Measurements from ENCODE around the gene PTPRN2. TPM values are rescaled to one million over a fixed set of nuclear protein-coding genes. Genes with fewer than 3 reads are reported as not detected.

Gene PTPRN2
- total RNA-seq, 2 experiments from 2014 or later = 0.46 to 0.51 TPM

GRCh38 chr7:157609516-157609915 is 978.1 kb downstream of the PTPRN2 start:
- Mint-ChIP-seq H3K4me3 (no peak overlapping the region), H3K27me3 (no peaks in the 10 kb centered on the region), H3K9me3 (ENCODE audit: low read depth) (no peaks in the 10 kb centered on the region), H3K4me1 (peaks cover 12% of the 10 kb centered on the region), H3K36me3 (ENCODE audit: low read depth) (no peaks in the 10 kb centered on the region), H3K27ac (no peak overlapping the region)
- intact Hi-C loops (cut with DNase I, micrococcal nuclease) = no loop called here
- ChIA-PET CTCF (no interaction called here), POLR2A (no interaction called here)
- ATAC-seq (no peak), DNase-seq (no peak)

GRCh38 chr7:157607218-157607617 is 980.4 kb downstream of the PTPRN2 start:
- CTCF ChIA-PET = no interaction called here
- Mint-ChIP-seq H3K36me3 (ENCODE audit: low read depth) (no peaks in the 10 kb centered on the region), H3K27ac (no peak overlapping the region), H3K27me3 (no peaks in the 10 kb centered on the region), H3K4me1 (peaks cover 4% of the 10 kb centered on the region), H3K9me3 (ENCODE audit: low read depth) (no peaks in the 10 kb centered on the region), H3K4me3 (no peak overlapping the region)
- ATAC-seq = no peak
- POLR2A ChIA-PET = no interaction called here
- intact Hi-C loops (cut with DNase I, micrococcal nuclease) = no loop called here
- no peak for DNase-seq

- ChIA-PET CTCF (interaction anchor here (0.9 kb wide), 1 partner anchor 132 kb away, joined by 3 read pairs; no protein-coding TSS in a partner anchor), POLR2A (no interaction called here)
- DNase-seq (no peak), ATAC-seq (no peak)
- Mint-ChIP-seq H3K36me3 (ENCODE audit: low read depth) (no peaks in the 10 kb centered on the region), H3K9me3 (ENCODE audit: low read depth) (no peaks in the 10 kb centered on the region), H3K4me1 (peaks cover 2% of the 10 kb centered on the region), H3K4me3 (no peak overlapping the region), H3K27ac (no peak overlapping the region), H3K27me3 (no peaks in the 10 kb centered on the region)
- intact Hi-C loops (cut with DNase I, micrococcal nuclease) = no loop called here
Observed at GRCh38 chr7:157606140-157606539, 981.5 kb downstream of the PTPRN2 start.

DNA sequence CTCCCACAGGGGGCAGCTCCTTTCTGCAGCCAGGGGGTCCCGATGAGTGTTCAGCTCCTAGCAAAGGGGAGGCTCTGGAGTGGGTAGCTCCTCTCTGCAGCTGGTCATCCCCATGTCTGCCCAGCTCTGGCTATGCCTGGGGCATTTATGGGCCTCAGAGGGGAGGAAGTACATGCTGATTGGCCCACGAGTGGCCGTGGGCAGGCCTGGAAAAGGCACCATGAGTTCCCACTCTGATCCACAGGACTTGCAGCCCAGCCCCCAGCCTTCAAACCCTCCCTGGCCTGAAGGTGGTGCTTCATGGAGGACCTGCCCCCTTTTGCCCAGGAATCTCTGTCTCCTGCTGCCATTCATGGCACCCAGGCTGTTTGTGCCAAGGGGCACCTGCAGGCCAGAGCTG is 982.0 kb downstream of the PTPRN2 start:
- no peak overlapping the region for H3K27ac Mint-ChIP-seq
- no peak overlapping the region for H3K4me3 Mint-ChIP-seq
- ATAC-seq (no peak), DNase-seq (no peak)
- ChIA-PET POLR2A (no interaction called here), CTCF (interaction anchor here (0.7 to 0.9 kb wide), 2 partner anchors 71 to 131 kb away, joined by 3 read pairs; no protein-coding TSS in a partner anchor)
- H3K27me3 Mint-ChIP-seq = no peaks in the 10 kb centered on the region
- no peaks in the 10 kb centered on the region for H3K9me3 Mint-ChIP-seq (ENCODE audit: low read depth)
- H3K36me3 Mint-ChIP-seq (ENCODE audit: low read depth) = no peaks in the 10 kb centered on the region
- intact Hi-C loops (cut with DNase I, micrococcal nuclease) = no loop called here
- peaks cover 2% of the 10 kb centered on the region for H3K4me1 Mint-ChIP-seq

DNA sequence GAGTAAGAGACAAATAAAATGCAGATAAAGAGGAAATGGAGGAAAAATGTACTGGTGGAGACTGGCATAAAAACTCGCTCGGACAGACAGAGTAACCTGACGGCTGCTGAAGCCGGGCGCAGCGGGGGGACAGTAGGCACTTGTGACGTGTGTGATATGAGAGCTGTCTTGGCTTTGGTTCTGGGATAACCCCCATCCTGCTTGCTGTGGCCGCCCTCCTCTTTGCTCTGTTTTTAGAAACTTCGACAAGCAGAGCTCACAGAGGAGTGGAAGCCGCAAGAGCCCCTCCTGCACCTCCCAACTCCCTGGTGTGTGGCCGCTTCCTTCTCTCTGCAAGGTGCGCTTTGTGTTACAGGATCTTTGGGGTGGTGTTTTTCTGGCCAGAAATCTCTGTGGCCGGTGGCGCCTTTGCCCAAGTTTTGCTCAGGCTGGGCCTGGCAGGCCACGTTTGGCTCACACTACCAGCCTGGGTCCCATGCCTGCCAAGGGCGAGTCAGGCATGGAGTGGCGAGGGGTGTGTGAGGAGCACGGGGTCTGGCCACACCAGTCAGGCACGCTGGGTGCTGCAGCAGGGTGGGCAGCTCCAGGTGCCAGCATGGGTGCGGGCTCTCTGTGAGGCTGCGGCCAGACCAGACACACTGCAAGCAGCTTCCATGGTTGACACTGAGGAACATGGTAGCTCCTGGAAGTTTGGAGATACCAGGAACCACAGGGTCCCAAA is 982.8 kb downstream of the PTPRN2 start:
- Mint-ChIP-seq H3K4me3 (no peak overlapping the region), H3K9me3 (ENCODE audit: low read depth) (no peaks in the 10 kb centered on the region), H3K27me3 (no peaks in the 10 kb centered on the region), H3K27ac (no peak overlapping the region), H3K36me3 (ENCODE audit: low read depth) (no peaks in the 10 kb centered on the region), H3K4me1 (peaks cover 2% of the 10 kb centered on the region)
- CTCF ChIA-PET = interaction anchor here (0.5 to 0.7 kb wide), 2 partner anchors 98 to 270 kb away, joined by 3 read pairs; no protein-coding TSS in a partner anchor
- intact Hi-C loops (cut with DNase I, micrococcal nuclease) = no loop called here
- ATAC-seq = no peak
- POLR2A ChIA-PET = no interaction called here
- DNase-seq = no peak

DNA sequence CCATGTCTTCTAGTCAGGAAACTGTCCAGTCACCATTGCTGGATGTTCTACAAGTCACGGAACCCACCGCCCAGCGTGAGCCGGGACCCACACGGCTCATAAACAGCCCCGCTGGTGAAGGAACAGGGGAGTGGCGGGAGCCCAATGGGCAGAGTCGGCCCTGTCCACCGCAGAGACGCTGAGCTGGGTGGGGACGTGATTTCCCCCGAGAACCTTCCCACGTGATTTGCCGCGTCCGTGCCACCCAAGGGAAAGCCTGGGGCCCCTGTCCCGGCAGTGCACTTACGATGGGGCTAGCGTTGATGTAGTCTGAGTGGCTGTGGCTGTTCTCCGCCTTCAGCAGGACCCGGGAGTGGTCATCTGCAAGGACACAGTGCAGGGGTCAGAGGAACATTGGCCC is 983.9 kb downstream of the PTPRN2 start:
- Mint-ChIP-seq H3K27me3 (no peaks in the 10 kb centered on the region), H3K36me3 (ENCODE audit: low read depth) (no peaks in the 10 kb centered on the region), H3K4me1 (peaks cover 2% of the 10 kb centered on the region), H3K4me3 (no peak overlapping the region), H3K27ac (no peak overlapping the region), H3K9me3 (ENCODE audit: low read depth) (no peaks in the 10 kb centered on the region)
- CTCF ChIA-PET = interaction anchor here (0.5 kb wide), 1 partner anchor 1373 kb away, joined by 4 read pairs; no protein-coding TSS in a partner anchor
- intact Hi-C loops (cut with DNase I, micrococcal nuclease) = no loop called here
- POLR2A ChIA-PET = no interaction called here
- ATAC-seq (no peak), DNase-seq (no peak)

DNA sequence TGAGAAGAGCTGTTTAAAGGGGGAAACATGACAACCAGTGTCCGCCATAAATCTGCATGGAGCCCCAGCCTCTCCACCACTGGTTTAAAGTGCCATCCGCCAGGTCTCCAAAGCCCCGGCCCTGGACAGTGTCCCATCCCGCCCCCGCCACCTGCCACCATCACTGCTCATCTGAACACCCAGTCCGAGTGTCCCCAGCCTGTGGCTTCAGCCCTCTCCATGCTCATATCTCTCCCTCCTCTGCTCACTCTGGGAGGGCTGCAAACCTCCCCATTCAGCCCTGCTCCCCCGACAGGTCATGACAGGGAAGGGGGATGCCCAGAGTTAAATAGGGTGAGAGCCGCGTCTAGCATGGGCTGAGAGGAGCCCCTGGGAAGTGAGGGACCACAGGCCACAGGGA is 984.6 kb downstream of the PTPRN2 start:
- no peak overlapping the region for H3K27ac Mint-ChIP-seq
- H3K4me1 Mint-ChIP-seq = peaks cover 2% of the 10 kb centered on the region
- intact Hi-C loops (cut with DNase I, micrococcal nuclease) = no loop called here
- ChIA-PET CTCF (no interaction called here), POLR2A (no interaction called here)
- no peaks in the 10 kb centered on the region for H3K9me3 Mint-ChIP-seq (ENCODE audit: low read depth)
- ATAC-seq (no peak), DNase-seq (no peak)
- H3K4me3 Mint-ChIP-seq = no peak overlapping the region
- H3K36me3 Mint-ChIP-seq (ENCODE audit: low read depth) = no peaks in the 10 kb centered on the region
- no peaks in the 10 kb centered on the region for H3K27me3 Mint-ChIP-seq

DNA sequence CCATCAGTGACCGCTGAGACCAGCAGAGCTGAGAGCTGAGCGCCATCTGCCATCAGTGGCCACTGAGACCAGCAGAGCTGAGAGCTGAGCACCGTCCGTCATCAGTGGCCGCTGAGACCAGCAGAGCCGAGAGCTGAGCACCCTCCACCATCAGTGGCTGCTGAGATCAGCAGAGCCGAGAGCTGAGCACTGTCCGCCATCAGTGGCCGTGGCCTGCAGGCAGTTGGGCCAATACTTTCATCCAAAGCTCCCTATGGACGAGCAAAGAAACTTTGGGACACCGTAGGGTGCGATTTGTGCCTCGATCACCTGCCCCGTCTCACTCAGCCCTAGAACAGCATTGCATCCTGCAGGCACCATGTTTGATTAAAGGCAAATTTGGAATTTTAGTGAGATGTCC is 985.0 kb downstream of the PTPRN2 start:
- no peaks in the 10 kb centered on the region for H3K36me3 Mint-ChIP-seq (ENCODE audit: low read depth)
- no peaks in the 10 kb centered on the region for H3K27me3 Mint-ChIP-seq
- intact Hi-C loops (cut with DNase I, micrococcal nuclease) = no loop called here
- no peak overlapping the region for H3K4me3 Mint-ChIP-seq
- DNase-seq = no peak
- H3K4me1 Mint-ChIP-seq = peaks cover 2% of the 10 kb centered on the region
- ChIA-PET CTCF (interaction anchor here (0.6 to 0.7 kb wide), 2 partner anchors 23 to 306 kb away, joined by 3 read pairs; no protein-coding TSS in a partner anchor), POLR2A (no interaction called here)
- ATAC-seq = no peak
- H3K27ac Mint-ChIP-seq = no peak overlapping the region
- H3K9me3 Mint-ChIP-seq (ENCODE audit: low read depth) = no peaks in the 10 kb centered on the region

- Mint-ChIP-seq H3K9me3 (ENCODE audit: low read depth) (no peaks in the 10 kb centered on the region), H3K4me1 (peaks cover 2% of the 10 kb centered on the region), H3K27me3 (no peaks in the 10 kb centered on the region), H3K27ac (no peak overlapping the region), H3K36me3 (ENCODE audit: low read depth) (no peaks in the 10 kb centered on the region), H3K4me3 (no peak overlapping the region)
- ChIA-PET POLR2A (no interaction called here), CTCF (interaction anchor here (0.6 to 0.7 kb wide), 2 partner anchors 23 to 306 kb away, joined by 3 read pairs; no protein-coding TSS in a partner anchor)
- intact Hi-C loops (cut with DNase I, micrococcal nuclease) = no loop called here
- DNase-seq (no peak), ATAC-seq (no peak)
Observed at GRCh38 chr7:157602156-157602555, 985.5 kb downstream of the PTPRN2 start.

GRCh38 chr7:157601530-157601929 is 986.1 kb downstream of the PTPRN2 start:
- Mint-ChIP-seq H3K27ac (no peak overlapping the region), H3K9me3 (ENCODE audit: low read depth) (no peaks in the 10 kb centered on the region), H3K36me3 (ENCODE audit: low read depth) (no peaks in the 10 kb centered on the region), H3K27me3 (no peaks in the 10 kb centered on the region), H3K4me1 (no peaks in the 10 kb centered on the region), H3K4me3 (no peak overlapping the region)
- intact Hi-C loops (cut with DNase I, micrococcal nuclease) = no loop called here
- no peak for ATAC-seq
- no peak for DNase-seq
- POLR2A ChIA-PET = no interaction called here
- CTCF ChIA-PET = interaction anchor here (0.6 to 1.0 kb wide), 4 partner anchors 9 to 128 kb away, joined by 3 read pairs; no protein-coding TSS in a partner anchor

DNA sequence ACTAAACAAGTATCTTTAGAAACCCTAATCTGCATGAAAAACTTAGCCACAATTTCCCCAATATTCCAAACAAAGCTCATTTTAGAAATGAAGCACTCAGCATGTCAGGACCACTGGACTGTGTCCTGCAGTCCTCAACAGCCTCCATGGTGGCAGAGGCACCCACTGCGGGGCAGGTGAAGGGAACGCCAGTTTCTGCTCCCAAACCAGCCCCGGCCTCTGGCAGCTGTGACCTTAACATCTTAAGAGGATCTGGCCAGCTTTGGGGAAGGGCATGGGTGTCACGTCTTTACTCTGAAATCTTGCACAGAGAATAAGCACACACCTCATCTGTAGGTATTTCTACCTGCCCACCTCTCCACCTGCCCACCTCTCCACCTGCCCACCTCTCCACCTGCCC is 988.1 kb downstream of the PTPRN2 start:
- no peaks in the 10 kb centered on the region for H3K4me1 Mint-ChIP-seq
- no peak overlapping the region for H3K4me3 Mint-ChIP-seq
- intact Hi-C loops (cut with DNase I, micrococcal nuclease) = no loop called here
- DNase-seq (no peak), ATAC-seq (no peak)
- ChIA-PET POLR2A (no interaction called here), CTCF (no interaction called here)
- no peak overlapping the region for H3K27ac Mint-ChIP-seq
- no peaks in the 10 kb centered on the region for H3K27me3 Mint-ChIP-seq
- no peaks in the 10 kb centered on the region for H3K9me3 Mint-ChIP-seq (ENCODE audit: low read depth)
- no peaks in the 10 kb centered on the region for H3K36me3 Mint-ChIP-seq (ENCODE audit: low read depth)

DNA sequence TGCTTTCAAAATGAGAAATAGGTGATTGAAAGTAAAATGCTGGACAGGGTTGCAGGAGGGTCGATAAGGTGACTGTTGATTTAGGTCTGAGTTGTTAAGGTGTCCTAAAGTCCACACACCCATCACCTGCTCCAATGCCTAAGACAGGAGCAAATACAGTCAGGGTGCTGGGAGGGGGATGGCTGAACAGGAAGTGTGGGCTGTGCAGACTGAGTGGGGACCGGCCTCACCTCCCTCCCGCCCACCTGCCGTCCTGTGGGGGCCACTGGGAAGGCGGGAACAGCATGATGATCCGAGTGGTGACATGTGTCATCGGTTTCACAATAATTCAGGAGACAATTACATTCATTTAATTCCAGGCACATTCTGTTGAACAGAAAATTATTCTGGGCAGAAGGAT is 990.1 kb downstream of the PTPRN2 start:
- POLR2A ChIA-PET = no interaction called here
- Mint-ChIP-seq H3K27ac (no peak overlapping the region), H3K36me3 (ENCODE audit: low read depth) (no peaks in the 10 kb centered on the region), H3K4me1 (no peaks in the 10 kb centered on the region), H3K4me3 (no peak overlapping the region), H3K27me3 (no peaks in the 10 kb centered on the region), H3K9me3 (ENCODE audit: low read depth) (no peaks in the 10 kb centered on the region)
- CTCF ChIA-PET = no interaction called here
- ATAC-seq = no peak
- intact Hi-C loops (cut with DNase I, micrococcal nuclease) = no loop called here
- DNase-seq = no peak
